ENCODE data around the gene RRP7A.
A peak's percentile ranks its signal among the peaks of the same experiment; 100 is the strongest.
"Not testable (repeated sequence)": the region's sequence is repeated elsewhere in the genome, so short reads cannot be mapped to it uniquely, and the experiment has no call there.

The RRP7A gene

GRCh38 chr22:42536166-42536565 is 16.6 kb upstream of the RRP7A start:
- Histone ChIP-seq H3K27ac (ENCODE audit: low read length) (no peak overlapping the region), H3K9me3 (ENCODE audit: control insufficient read depth in 2 of 2, low read length in 2 of 2) (no peaks in the 10 kb centered on the region), H3K9ac (ENCODE audit: low read length in 2 of 2) (no peak overlapping the region), H3K27me3 (ENCODE audit: control insufficient read depth in 1 of 2, insufficient read depth in 2 of 2, low read length in 2 of 2) (peaks cover 0 to 2% of the 10 kb centered on the region in 2 donors), H3K36me3 (ENCODE audit: control insufficient read depth in 2 of 2, insufficient read depth in 2 of 2, low read length in 2 of 2) (no peaks in the 10 kb centered on the region), H3K4me1 (ENCODE audit: control insufficient read depth, insufficient read depth, low read length) (no peaks in the 10 kb centered on the region), H3K4me3 (ENCODE audit: low read length in 2 of 2) (no peak overlapping the region)

GRCh38 chr22:42535082-42535731 is 15.6 kb upstream of the RRP7A start:
- H3K36me3 ChIP-seq (ENCODE audit: control insufficient read depth in 2 of 2, insufficient read depth in 2 of 2, low read length in 2 of 2); H3K9me3 ChIP-seq (ENCODE audit: control insufficient read depth in 2 of 2, low read length in 2 of 2); H3K4me3 ChIP-seq (ENCODE audit: low read length in 2 of 2); H3K9ac ChIP-seq (ENCODE audit: low read length in 2 of 2); H3K27me3 ChIP-seq (ENCODE audit: control insufficient read depth in 1 of 2, insufficient read depth in 2 of 2, low read length in 2 of 2); H3K4me1 ChIP-seq (ENCODE audit: control insufficient read depth, insufficient read depth, low read length); H3K27ac ChIP-seq (ENCODE audit: low read length): not testable (repeated sequence)

- H3K9ac ChIP-seq (ENCODE audit: low read length in 2 of 2): no peak overlapping the region
- peaks cover 0 to 2% of the 10 kb centered on the region in 2 donors for H3K27me3 ChIP-seq (ENCODE audit: control insufficient read depth in 1 of 2, insufficient read depth in 2 of 2, low read length in 2 of 2)
- H3K27ac ChIP-seq (ENCODE audit: low read length): no peak overlapping the region
- no peaks in the 10 kb centered on the region for H3K4me1 ChIP-seq (ENCODE audit: control insufficient read depth, insufficient read depth, low read length)
- no peak overlapping the region for H3K4me3 ChIP-seq (ENCODE audit: low read length in 2 of 2)
- no peaks in the 10 kb centered on the region for H3K9me3 ChIP-seq (ENCODE audit: control insufficient read depth in 2 of 2, low read length in 2 of 2)
- no peaks in the 10 kb centered on the region for H3K36me3 ChIP-seq (ENCODE audit: control insufficient read depth in 2 of 2, insufficient read depth in 2 of 2, low read length in 2 of 2)
Observed at GRCh38 chr22:42533638-42533977, 14.0 kb upstream of the RRP7A start.

GRCh38 chr22:42531401-42532084 is 11.9 kb upstream of the RRP7A start:
- not testable (repeated sequence) for H3K4me3 ChIP-seq (ENCODE audit: low read length in 2 of 2); H3K27ac ChIP-seq (ENCODE audit: low read length); H3K9ac ChIP-seq (ENCODE audit: low read length in 2 of 2); H3K9me3 ChIP-seq (ENCODE audit: control insufficient read depth in 2 of 2, low read length in 2 of 2); H3K4me1 ChIP-seq (ENCODE audit: control insufficient read depth, insufficient read depth, low read length); H3K27me3 ChIP-seq (ENCODE audit: control insufficient read depth in 1 of 2, insufficient read depth in 2 of 2, low read length in 2 of 2); H3K36me3 ChIP-seq (ENCODE audit: control insufficient read depth in 2 of 2, insufficient read depth in 2 of 2, low read length in 2 of 2)

- not testable (repeated sequence) for H3K4me1 ChIP-seq (ENCODE audit: control insufficient read depth, insufficient read depth, low read length); H3K9ac ChIP-seq (ENCODE audit: low read length in 2 of 2); H3K36me3 ChIP-seq (ENCODE audit: control insufficient read depth in 2 of 2, insufficient read depth in 2 of 2, low read length in 2 of 2); H3K27ac ChIP-seq (ENCODE audit: low read length); H3K9me3 ChIP-seq (ENCODE audit: control insufficient read depth in 2 of 2, low read length in 2 of 2); H3K27me3 ChIP-seq (ENCODE audit: control insufficient read depth in 1 of 2, insufficient read depth in 2 of 2, low read length in 2 of 2); H3K4me3 ChIP-seq (ENCODE audit: low read length in 2 of 2)
Observed at GRCh38 chr22:42529435-42529834, 9.8 kb upstream of the RRP7A start.

- Histone ChIP-seq H3K36me3 (ENCODE audit: control insufficient read depth in 2 of 2, insufficient read depth in 2 of 2, low read length in 2 of 2) (no peaks in the 10 kb centered on the region), H3K27ac (ENCODE audit: low read length) (no peak overlapping the region)
Observed at GRCh38 chr22:42528591-42529307, 9.2 kb upstream of the RRP7A start.

GRCh38 chr22:42522546-42522945 is 3.0 kb upstream of the RRP7A start:
- Histone ChIP-seq H3K27ac (ENCODE audit: low read length) (no peak overlapping the region), H3K4me3 (ENCODE audit: low read length in 2 of 2) (no peak overlapping the region), H3K9ac (ENCODE audit: low read length in 2 of 2) (no peak overlapping the region), H3K9me3 (ENCODE audit: control insufficient read depth in 2 of 2, low read length in 2 of 2) (no peaks in the 10 kb centered on the region), H3K36me3 (ENCODE audit: control insufficient read depth in 2 of 2, insufficient read depth in 2 of 2, low read length in 2 of 2) (no peaks in the 10 kb centered on the region), H3K4me1 (ENCODE audit: control insufficient read depth, insufficient read depth, low read length) (peaks cover 14% of the 10 kb centered on the region), H3K27me3 (ENCODE audit: control insufficient read depth in 1 of 2, insufficient read depth in 2 of 2, low read length in 2 of 2) (no peaks in the 10 kb centered on the region)

More at GRCh38 chr22:42528591-42529307, 9.2 kb upstream of the RRP7A start:
- Histone ChIP-seq H3K4me1 (ENCODE audit: control insufficient read depth, insufficient read depth, low read length) (no peaks in the 10 kb centered on the region), H3K27me3 (ENCODE audit: control insufficient read depth in 1 of 2, insufficient read depth in 2 of 2, low read length in 2 of 2) (peaks cover 0 to 1% of the 10 kb centered on the region in 2 donors), H3K4me3 (ENCODE audit: low read length in 2 of 2) (no peak overlapping the region), H3K9me3 (ENCODE audit: control insufficient read depth in 2 of 2, low read length in 2 of 2) (no peaks in the 10 kb centered on the region), H3K9ac (ENCODE audit: low read length in 2 of 2) (no peak overlapping the region)

GRCh38 chr22:42521228-42521546 is 1.6 kb upstream of the RRP7A start:
- no peak overlapping the region for H3K27ac ChIP-seq (ENCODE audit: low read length)
- no peak overlapping the region for H3K9ac ChIP-seq (ENCODE audit: low read length in 2 of 2)
- H3K4me3 ChIP-seq (ENCODE audit: low read length in 2 of 2): no peak overlapping the region

GRCh38 chr22:42518638-42519524 is 715 bp downstream of the RRP7A start:
- not testable (repeated sequence) for H3K27me3 ChIP-seq (ENCODE audit: control insufficient read depth in 1 of 2, insufficient read depth in 2 of 2, low read length in 2 of 2); H3K9me3 ChIP-seq (ENCODE audit: control insufficient read depth in 2 of 2, low read length in 2 of 2); H3K36me3 ChIP-seq (ENCODE audit: control insufficient read depth in 2 of 2, insufficient read depth in 2 of 2, low read length in 2 of 2); H3K27ac ChIP-seq (ENCODE audit: low read length)
- Histone ChIP-seq H3K4me1 (ENCODE audit: control insufficient read depth, insufficient read depth, low read length) (peaks cover 14% of the 10 kb centered on the region), H3K4me3 (ENCODE audit: low read length in 2 of 2) (peak overlapping the region; percentile 71 to 85), H3K9ac (ENCODE audit: low read length in 2 of 2) (peak overlapping the region; percentile 76 to 84)

More at GRCh38 chr22:42521228-42521546, 1.6 kb upstream of the RRP7A start:
- peaks cover 0 to 4% of the 10 kb centered on the region in 2 donors for H3K36me3 ChIP-seq (ENCODE audit: control insufficient read depth in 2 of 2, insufficient read depth in 2 of 2, low read length in 2 of 2)
- peaks cover 14% of the 10 kb centered on the region for H3K4me1 ChIP-seq (ENCODE audit: control insufficient read depth, insufficient read depth, low read length)
- H3K27me3 ChIP-seq (ENCODE audit: control insufficient read depth in 1 of 2, insufficient read depth in 2 of 2, low read length in 2 of 2): no peaks in the 10 kb centered on the region
- H3K9me3 ChIP-seq (ENCODE audit: control insufficient read depth in 2 of 2, low read length in 2 of 2): no peaks in the 10 kb centered on the region

- H3K4me1 ChIP-seq (ENCODE audit: control insufficient read depth, insufficient read depth, low read length): peaks cover 16% of the 10 kb centered on the region
Observed at GRCh38 chr22:42517103-42517502, 2.5 kb downstream of the RRP7A start.

More at GRCh38 chr22:42517103-42517502, 2.5 kb downstream of the RRP7A start:
- not testable (repeated sequence) for H3K4me3 ChIP-seq (ENCODE audit: low read length in 2 of 2); H3K36me3 ChIP-seq (ENCODE audit: control insufficient read depth in 2 of 2, insufficient read depth in 2 of 2, low read length in 2 of 2); H3K9me3 ChIP-seq (ENCODE audit: control insufficient read depth in 2 of 2, low read length in 2 of 2); H3K27me3 ChIP-seq (ENCODE audit: control insufficient read depth in 1 of 2, insufficient read depth in 2 of 2, low read length in 2 of 2); H3K9ac ChIP-seq (ENCODE audit: low read length in 2 of 2); H3K27ac ChIP-seq (ENCODE audit: low read length)
